ENCODE data around the gene CTTNBP2.

DNA sequence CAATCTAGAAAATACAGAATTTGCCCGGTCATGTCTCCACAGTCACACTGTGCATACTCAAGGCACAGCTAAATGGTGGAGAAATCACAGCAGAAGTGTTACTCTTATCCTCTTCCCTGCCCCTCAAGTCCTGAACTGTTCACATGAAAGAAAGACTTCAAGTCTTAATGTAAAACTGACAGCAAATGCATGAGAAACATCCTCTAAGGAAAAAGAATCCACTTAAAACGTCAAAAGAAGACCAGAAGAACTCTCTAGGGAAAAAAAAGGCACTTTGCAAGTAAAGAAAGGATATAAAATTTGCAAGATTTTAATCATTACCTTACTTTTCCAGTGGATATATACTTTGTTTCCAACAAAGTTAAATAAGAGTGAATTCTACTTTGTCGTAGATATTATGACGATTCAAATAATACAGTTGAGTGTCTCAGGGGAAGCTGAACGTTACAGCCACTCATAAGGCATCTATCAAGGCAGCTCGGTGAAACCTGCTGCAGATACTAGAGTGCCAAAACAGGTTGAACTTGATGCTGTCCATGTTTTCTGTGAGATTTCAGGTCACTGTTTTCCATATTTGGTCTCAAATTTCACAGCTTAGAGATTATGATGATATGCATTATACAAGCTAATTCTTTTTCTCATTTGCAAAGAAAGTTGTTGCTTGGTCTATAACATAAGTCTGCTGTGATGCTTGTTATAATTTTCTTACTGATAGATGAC, 155.0 kb downstream of the CTTNBP2 start:
- TF ChIP-seq, protein P1, sequence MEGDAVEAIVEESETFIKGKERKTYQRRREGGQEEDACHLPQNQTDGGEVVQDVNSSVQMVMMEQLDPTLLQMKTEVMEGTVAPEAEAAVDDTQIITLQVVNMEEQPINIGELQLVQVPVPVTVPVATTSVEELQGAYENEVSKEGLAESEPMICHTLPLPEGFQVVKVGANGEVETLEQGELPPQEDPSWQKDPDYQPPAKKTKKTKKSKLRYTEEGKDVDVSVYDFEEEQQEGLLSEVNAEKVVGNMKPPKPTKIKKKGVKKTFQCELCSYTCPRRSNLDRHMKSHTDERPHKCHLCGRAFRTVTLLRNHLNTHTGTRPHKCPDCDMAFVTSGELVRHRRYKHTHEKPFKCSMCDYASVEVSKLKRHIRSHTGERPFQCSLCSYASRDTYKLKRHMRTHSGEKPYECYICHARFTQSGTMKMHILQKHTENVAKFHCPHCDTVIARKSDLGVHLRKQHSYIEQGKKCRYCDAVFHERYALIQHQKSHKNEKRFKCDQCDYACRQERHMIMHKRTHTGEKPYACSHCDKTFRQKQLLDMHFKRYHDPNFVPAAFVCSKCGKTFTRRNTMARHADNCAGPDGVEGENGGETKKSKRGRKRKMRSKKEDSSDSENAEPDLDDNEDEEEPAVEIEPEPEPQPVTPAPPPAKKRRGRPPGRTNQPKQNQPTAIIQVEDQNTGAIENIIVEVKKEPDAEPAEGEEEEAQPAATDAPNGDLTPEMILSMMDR (IDR thresholded peaks at IDR 0.05), result no peak
- no peak for TF ChIP-seq POLR2A (IDR thresholded peaks at IDR 0.05)
